Stimulated activated CD8-positive, alpha-beta memory T cell treated with anti-CD3 and anti-CD28 coated beads, Interleukin-15, amount 100 ng/mL, for 4 hours (primary cell): Measurements from ENCODE around the gene TMX4.

Experiments
- DNase-seq, 2 donors: peaks; one replicate each; pipeline ENCODE4 v3.0.0-alpha.2; 2020; ENCODE audit warnings: low read depth in 2 of 2

The TMX4 gene

GRCh38 chr20:8018958-8019245, 659 bp downstream of the TMX4 start:
- DNase-seq, result peak; percentile 22 to 42

- DNase-seq, result no peak
These were observed 6.8 kb downstream of the TMX4 start for GRCh38 chr20:8012724-8013123.

- DNase-seq, result no peak
These were observed 10.8 kb downstream of the TMX4 start for GRCh38 chr20:8008733-8009132.

GRCh38 chr20:8007490-8007889, 12.1 kb downstream of the TMX4 start:
- no peak for DNase-seq

GRCh38 chr20:8005575-8006366, 13.8 kb downstream of the TMX4 start:
- DNase-seq, result no peak

- no peak for DNase-seq
These were observed 14.5 kb downstream of the TMX4 start for GRCh38 chr20:8005033-8005432.

GRCh38 chr20:8002056-8002455, 17.5 kb downstream of the TMX4 start:
- DNase-seq, result no peak

- DNase-seq, result no peak
These were observed 18.8 kb downstream of the TMX4 start for GRCh38 chr20:8000796-8001195.

GRCh38 chr20:7996898-7997297, 22.7 kb downstream of the TMX4 start:
- no peak for DNase-seq

GRCh38 chr20:7994809-7995208, 24.8 kb downstream of the TMX4 start:
- no peak for DNase-seq

- no peak for DNase-seq
These were observed 25.9 kb downstream of the TMX4 start for GRCh38 chr20:7993703-7994102.

- no peak for DNase-seq
These were observed 26.3 kb downstream of the TMX4 start for GRCh38 chr20:7993238-7993637.

- DNase-seq, result no peak
These were observed 29.2 kb downstream of the TMX4 start for GRCh38 chr20:7990385-7990784.

- no peak for DNase-seq
These were observed 30.2 kb downstream of the TMX4 start for GRCh38 chr20:7989379-7989778.

- DNase-seq, result no peak
These were observed 33.6 kb downstream of the TMX4 start for GRCh38 chr20:7985916-7986315.

GRCh38 chr20:7984192-7984591, 35.4 kb downstream of the TMX4 start:
- no peak for DNase-seq

GRCh38 chr20:7981374-7981773, 38.2 kb downstream of the TMX4 start:
- DNase-seq, result no peak

GRCh38 chr20:7980332-7981046, 39.1 kb downstream of the TMX4 start:
- no peak for DNase-seq

GRCh38 chr20:7977709-7978108, 41.9 kb downstream of the TMX4 start:
- DNase-seq, result no peak

GRCh38 chr20:7975851-7976414, 43.6 kb downstream of the TMX4 start:
- no peak for DNase-seq

- DNase-seq, result no peak
These were observed 44.7 kb downstream of the TMX4 start for GRCh38 chr20:7974785-7975435.

GRCh38 chr20:7971536-7972280, 47.9 kb downstream of the TMX4 start:
- DNase-seq, result no peak
